ENCODE data around the gene ANK2. TPM values are rescaled to one million over a fixed set of nuclear protein-coding genes. Genes with fewer than 3 reads are reported as not detected.

The ANK2 gene
- total RNA-seq, 6 experiments from 2014 or later = 1.4 to 9.0 (median 2.3) TPM

DNA sequence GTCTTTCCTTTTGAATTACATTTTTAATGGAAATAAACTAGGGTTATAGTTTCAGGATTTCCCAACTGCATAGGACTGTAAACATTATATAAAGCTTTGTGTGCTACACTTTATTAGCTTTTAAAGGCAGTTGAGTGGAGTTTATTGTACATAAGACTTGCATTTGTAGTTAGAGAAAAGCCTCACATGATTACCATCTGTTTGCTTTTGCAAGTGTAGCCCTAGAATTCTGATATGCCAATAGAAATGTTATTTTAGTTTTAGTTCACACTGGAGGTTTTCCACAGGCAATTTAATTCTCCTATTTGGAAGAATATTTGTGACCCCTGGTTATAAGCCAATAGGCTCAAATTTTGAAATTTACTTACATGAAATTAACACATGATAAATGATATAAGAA lies 41.3 kb upstream of the ANK2 start:
- no peaks in the 10 kb centered on the region for H3K27me3 Mint-ChIP-seq (ENCODE audit: insufficient read depth)
- TF ChIP-seq, protein P1, sequence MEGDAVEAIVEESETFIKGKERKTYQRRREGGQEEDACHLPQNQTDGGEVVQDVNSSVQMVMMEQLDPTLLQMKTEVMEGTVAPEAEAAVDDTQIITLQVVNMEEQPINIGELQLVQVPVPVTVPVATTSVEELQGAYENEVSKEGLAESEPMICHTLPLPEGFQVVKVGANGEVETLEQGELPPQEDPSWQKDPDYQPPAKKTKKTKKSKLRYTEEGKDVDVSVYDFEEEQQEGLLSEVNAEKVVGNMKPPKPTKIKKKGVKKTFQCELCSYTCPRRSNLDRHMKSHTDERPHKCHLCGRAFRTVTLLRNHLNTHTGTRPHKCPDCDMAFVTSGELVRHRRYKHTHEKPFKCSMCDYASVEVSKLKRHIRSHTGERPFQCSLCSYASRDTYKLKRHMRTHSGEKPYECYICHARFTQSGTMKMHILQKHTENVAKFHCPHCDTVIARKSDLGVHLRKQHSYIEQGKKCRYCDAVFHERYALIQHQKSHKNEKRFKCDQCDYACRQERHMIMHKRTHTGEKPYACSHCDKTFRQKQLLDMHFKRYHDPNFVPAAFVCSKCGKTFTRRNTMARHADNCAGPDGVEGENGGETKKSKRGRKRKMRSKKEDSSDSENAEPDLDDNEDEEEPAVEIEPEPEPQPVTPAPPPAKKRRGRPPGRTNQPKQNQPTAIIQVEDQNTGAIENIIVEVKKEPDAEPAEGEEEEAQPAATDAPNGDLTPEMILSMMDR (IDR thresholded peaks at IDR 0.05) = no peak
- H3K36me3 Mint-ChIP-seq (ENCODE audit: low read depth) = no peaks in the 10 kb centered on the region
- no peaks in the 10 kb centered on the region for H3K4me1 Mint-ChIP-seq (ENCODE audit: low read depth)
- DNase-seq = no peak
- H3K4me3 Mint-ChIP-seq = no peak overlapping the region
- H3K27ac Mint-ChIP-seq = no peak overlapping the region
- no peaks in the 10 kb centered on the region for H3K9me3 Mint-ChIP-seq

DNA sequence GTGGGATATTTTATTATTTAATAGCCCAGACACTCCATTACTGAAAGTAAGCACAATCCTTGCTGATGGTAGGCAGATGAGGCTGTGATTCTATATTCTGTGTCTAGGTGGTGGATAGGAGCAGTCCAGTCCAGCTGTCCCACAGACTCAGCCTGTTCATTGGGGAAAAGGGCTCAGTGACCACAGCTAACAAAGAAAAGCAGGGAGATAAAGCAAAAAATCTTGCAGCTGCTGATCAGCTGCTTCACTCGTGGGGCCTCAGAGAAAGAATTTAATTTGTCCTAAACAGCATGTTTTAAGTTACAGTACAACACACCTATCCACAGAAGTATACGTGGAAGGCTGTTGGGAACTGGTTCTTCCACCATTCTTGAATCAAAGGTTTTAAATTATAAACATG lies 40.7 kb upstream of the ANK2 start:
- no peak overlapping the region for H3K4me3 Mint-ChIP-seq
- TF ChIP-seq, protein P1 (IDR thresholded peaks at IDR 0.05) = no peak
- H3K27me3 Mint-ChIP-seq (ENCODE audit: insufficient read depth) = no peaks in the 10 kb centered on the region
- no peaks in the 10 kb centered on the region for H3K9me3 Mint-ChIP-seq
- DNase-seq = no peak
- no peaks in the 10 kb centered on the region for H3K36me3 Mint-ChIP-seq (ENCODE audit: low read depth)
- H3K27ac Mint-ChIP-seq = no peak overlapping the region
- H3K4me1 Mint-ChIP-seq (ENCODE audit: low read depth) = no peaks in the 10 kb centered on the region; the same call in 1 of the 2 replicates

DNA sequence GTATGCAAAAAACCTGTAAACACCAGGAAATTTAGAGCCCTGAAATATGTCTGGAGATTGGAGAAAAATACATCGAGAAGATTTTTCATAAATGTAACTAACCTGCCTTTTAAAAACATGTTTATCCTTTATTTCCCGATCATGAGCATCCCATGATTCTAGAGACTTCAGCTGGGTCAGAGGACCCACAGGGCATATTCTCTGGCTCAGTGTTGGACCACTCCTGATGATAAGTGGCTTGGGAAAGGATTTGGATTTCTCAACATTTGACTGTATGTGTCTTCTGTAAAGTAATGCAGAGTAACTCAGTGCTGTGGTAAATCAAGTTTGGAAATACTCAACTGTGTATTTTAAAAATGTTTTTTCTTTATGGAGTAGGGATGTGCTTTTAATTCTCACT lies 40.0 kb upstream of the ANK2 start:
- TF ChIP-seq, protein P1 (IDR thresholded peaks at IDR 0.05) = no peak
- no peaks in the 10 kb centered on the region for H3K9me3 Mint-ChIP-seq
- H3K27me3 Mint-ChIP-seq (ENCODE audit: insufficient read depth) = no peaks in the 10 kb centered on the region
- DNase-seq = no peak
- no peak overlapping the region for H3K4me3 Mint-ChIP-seq
- no peak overlapping the region for H3K27ac Mint-ChIP-seq
- no peaks in the 10 kb centered on the region; the same call in 1 of the 2 replicates for H3K4me1 Mint-ChIP-seq (ENCODE audit: low read depth)
- H3K36me3 Mint-ChIP-seq (ENCODE audit: low read depth) = no peaks in the 10 kb centered on the region

DNA sequence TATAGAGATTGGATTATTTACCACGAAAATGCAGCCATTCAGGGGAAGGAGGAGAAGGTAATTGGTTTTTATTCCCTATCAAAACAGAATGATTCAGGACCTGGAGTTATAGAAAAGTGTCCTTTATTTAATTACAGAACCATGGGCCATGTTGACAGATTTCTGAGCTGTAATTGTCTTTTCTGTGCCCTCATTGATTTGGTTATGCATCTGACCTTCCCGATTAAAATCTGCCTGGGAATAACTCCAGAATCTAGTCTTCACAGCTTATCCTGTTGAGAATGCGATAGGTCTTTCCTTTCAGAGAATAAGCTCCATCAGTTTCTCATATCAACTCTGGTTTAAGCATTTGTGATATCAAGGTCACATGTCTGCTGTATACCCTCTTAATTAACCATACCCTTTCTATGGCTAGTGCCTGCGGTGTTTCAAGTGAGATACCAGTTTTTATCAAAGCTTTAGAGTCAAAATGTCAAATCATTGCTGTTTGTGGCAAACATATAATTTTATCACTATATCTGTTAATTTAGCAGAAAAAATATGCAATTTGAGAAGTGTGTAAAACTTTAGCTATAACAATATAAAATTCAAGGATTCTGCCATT lies 37.2 kb upstream of the ANK2 start:
- Mint-ChIP-seq H3K27ac (no peak overlapping the region), H3K4me3 (no peak overlapping the region), H3K9me3 (no peaks in the 10 kb centered on the region), H3K4me1 (ENCODE audit: low read depth) (no peaks in the 10 kb centered on the region; the same call in 1 of the 2 replicates), H3K36me3 (ENCODE audit: low read depth) (no peaks in the 10 kb centered on the region), H3K27me3 (ENCODE audit: insufficient read depth) (no peaks in the 10 kb centered on the region)
- TF ChIP-seq, protein P1 (IDR thresholded peaks at IDR 0.05) = no peak
- DNase-seq = no peak

DNA sequence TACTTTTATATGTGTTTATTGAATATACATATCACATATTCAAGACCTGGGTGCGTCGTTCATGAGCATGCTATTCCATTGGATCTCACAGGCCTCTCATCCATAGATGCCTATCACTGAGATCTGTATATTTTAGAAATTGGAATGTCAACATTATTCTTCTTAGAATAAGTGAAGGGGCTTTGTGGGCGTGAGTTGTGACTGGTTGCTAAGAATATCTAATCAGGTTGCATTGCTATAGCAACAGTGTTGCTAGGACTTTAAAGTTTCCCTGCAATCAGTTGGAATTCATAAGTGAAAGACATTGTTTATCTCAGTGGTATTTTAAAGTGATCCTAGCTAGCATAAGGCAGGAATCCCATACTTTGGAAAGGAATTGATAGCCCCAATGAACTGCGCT lies 36.7 kb upstream of the ANK2 start:
- Mint-ChIP-seq H3K27ac (no peak overlapping the region), H3K27me3 (ENCODE audit: insufficient read depth) (no peaks in the 10 kb centered on the region), H3K36me3 (ENCODE audit: low read depth) (no peaks in the 10 kb centered on the region), H3K4me3 (no peak overlapping the region), H3K9me3 (no peaks in the 10 kb centered on the region), H3K4me1 (ENCODE audit: low read depth) (no peaks in the 10 kb centered on the region; the same call in 1 of the 2 replicates)
- TF ChIP-seq, protein P1 (IDR thresholded peaks at IDR 0.05) = no peak
- DNase-seq = no peak
